RPMI8226 (cell line): Measurements from ENCODE around the gene ZNF493.
A peak's percentile ranks its signal among the peaks of the same experiment; 100 is the strongest.

ENCODE experiments used
- DNase-seq: peaks from one replicate; pipeline ENCODE4 v3.0.0-alpha.2; 2015

ZNF493 gene

GRCh38 chr19:21396893-21397572 lies at the start of gene ZNF493:
Gene ZNF493, plus strand, starts transcription at chr19:21397133. Its CDS starts 105 bp downstream, at chr19:21397238.
- DNase-seq = peak; percentile 96

GRCh38 chr19:21352830-21353229 lies 44.1 kb upstream of the ZNF493 start:
- DNase-seq = no peak

- DNase-seq = peak; percentile 91
These were observed 38.0 kb upstream of the ZNF493 start, which contains the start of gene ZNF738 for GRCh38 chr19:21358768-21359451. Gene ZNF738, plus strand, starts transcription at chr19:21359000. Its CDS starts 141 bp downstream, at chr19:21359141.

- no peak for DNase-seq
These were observed 34.6 kb upstream of the ZNF493 start for GRCh38 chr19:21362291-21362690.

- DNase-seq = no peak
These were observed 12.9 kb upstream of the ZNF493 start for GRCh38 chr19:21383980-21384582.

GRCh38 chr19:21396121-21396520 lies 812 bp upstream of the ZNF493 start:
- DNase-seq = no peak

GRCh38 chr19:21398851-21399250 lies 1.9 kb downstream of the ZNF493 start:
- DNase-seq = no peak

GRCh38 chr19:21402303-21402985 lies 5.5 kb downstream of the ZNF493 start:
- no peak for DNase-seq

- DNase-seq = no peak
These were observed 13.2 kb downstream of the ZNF493 start for GRCh38 chr19:21410166-21410565.

GRCh38 chr19:21422244-21422643 lies 25.3 kb downstream of the ZNF493 start:
- no peak for DNase-seq

GRCh38 chr19:21423057-21424041 lies 26.4 kb downstream of the ZNF493 start:
- no peak for DNase-seq

GRCh38 chr19:21430675-21431074 lies 33.7 kb downstream of the ZNF493 start:
- no peak for DNase-seq

- no peak for DNase-seq
These were observed 35.7 kb downstream of the ZNF493 start for GRCh38 chr19:21432590-21432989.

- DNase-seq = no peak
These were observed 37.6 kb downstream of the ZNF493 start for GRCh38 chr19:21434516-21434915.

GRCh38 chr19:21434967-21435544 lies 38.1 kb downstream of the ZNF493 start:
- no peak for DNase-seq

GRCh38 chr19:21439201-21439751 lies 42.3 kb downstream of the ZNF493 start:
- DNase-seq = no peak

GRCh38 chr19:21440321-21440720 lies 43.4 kb downstream of the ZNF493 start:
- no peak for DNase-seq

GRCh38 chr19:21451187-21451586 lies 54.3 kb downstream of the ZNF493 start:
- DNase-seq = no peak

- no peak for DNase-seq
These were observed 58.0 kb downstream of the ZNF493 start for GRCh38 chr19:21454901-21455300.

GRCh38 chr19:21460686-21461085 lies 63.8 kb downstream of the ZNF493 start:
- DNase-seq = no peak

- no peak for DNase-seq
These were observed 65.6 kb downstream of the ZNF493 start for GRCh38 chr19:21462540-21462939.
